ENCODE measurements around the gene ATRIP.

Gene ATRIP

DNA sequence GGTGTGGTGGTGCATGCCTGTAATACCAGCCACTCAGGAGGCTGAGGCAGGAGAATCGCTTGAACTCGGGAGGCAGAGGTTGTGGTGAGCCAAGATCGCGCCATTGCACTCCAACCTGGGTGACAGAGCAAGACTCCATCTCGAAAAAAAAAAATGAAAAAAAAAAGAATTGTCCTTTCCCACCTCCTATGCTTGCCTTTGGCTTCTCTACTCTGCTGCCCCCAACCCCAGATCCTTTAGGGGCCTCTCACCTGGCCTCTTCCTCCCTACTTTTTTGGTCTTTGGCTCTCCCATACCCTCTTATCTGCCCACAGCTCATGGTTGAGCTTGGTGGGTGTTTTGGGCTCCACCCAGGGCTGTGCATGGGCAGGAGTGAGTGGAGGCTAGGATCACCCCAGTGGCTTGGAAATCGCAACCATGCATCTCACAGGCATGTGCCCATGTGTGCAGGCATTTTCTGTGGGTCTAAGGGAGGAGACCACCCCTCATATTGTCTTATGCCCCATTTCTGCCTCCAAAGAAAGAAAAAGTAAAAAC lies 59.5 kb downstream of the ATRIP start:
- no peak for DNase-seq

DNA sequence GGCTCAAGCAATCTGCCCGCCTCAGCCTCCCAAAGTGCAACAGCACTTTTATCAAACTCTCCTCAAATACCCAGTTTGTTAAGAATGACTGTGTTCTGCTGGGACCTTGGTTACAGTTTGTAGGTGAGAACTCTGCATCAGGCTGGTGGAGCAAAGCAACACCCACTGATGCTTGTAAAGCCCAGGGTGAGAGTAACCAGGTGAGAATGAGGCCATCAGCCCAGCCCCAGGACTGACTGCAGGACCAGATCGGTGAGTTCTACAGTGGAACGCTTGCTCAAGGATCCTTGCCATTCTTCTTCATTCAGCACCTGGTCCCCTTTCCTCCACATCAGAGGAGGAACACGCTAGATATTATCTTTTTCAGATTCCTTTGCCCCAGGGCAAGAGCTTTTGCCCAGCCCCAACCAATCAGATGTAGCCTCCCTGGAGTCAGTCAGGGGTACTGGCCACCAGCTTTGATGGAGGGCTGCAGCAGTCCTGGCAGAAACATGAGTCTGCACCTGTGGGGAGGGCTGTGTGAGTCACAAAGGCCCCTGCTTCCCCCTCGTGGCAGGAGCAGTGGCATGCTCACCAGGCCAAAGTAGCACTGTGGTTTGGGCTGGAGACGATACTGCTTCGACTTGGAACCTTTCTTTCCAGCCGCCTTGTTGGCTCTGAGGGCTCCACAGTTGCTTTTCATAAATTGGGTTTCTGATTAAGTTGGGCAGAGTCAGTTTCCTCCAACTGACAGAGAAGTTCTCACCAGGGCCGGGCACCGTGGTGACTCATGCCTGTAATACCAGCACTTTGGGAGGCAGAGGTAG lies 60.9 kb downstream of the ATRIP start:
- DNase-seq: peak; percentile 58

DNA sequence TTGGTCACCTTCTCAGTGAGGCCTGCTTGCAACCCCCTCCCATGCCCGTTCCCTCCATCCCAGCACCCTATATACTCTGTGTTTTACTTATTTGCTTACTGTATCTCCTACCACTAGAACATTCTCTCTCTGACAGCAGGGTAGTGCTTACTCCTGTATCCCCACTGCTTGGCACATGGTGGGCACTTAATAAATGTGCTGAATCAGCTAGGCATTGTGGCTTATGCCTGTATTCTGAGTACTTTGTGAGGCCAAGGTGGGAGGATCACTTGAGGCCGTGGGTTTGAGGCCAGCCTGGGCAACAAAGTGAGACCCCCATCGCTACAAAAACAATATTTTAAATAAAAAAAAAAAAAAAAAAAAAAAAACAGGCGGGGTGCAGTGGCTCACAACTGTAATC lies 65.0 kb downstream of the ATRIP start:
- DNase-seq: no peak

DNA sequence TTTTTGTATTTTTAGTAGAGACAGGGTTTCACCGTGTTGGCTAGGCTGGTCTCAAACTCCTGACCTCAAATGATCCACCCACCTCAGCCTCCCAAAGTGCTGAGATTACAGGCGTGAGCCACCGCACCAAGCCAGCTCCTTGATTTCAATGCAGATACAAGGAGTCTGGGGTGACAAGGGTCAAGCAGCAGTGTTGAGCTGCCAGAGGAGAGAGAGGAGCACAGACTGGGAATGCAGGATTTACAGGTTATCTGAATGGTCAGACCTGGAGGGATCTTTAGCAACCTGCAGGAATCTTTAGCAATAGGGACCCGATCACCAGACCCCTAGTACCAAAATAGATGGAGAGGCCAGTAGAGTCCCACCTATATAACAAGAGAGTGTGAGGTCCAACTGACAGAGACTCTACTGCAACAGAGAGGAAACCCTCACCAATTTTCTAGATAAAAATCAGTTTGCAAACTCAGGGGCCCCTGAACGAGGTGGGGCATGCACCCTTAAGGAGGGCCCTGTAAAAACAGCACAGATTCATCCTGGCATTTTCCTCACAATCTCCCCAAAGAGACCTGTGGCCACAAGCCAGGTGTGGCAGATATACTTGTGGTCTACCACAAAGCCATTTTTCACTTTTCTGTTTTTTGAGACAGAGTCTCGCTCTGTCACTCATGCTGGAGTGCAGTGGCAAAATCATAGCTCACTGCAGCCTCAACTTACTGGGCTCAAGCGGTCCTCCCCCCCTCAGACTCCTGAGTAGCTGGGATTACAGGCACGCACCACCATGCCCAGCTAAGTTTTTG lies 68.1 kb downstream of the ATRIP start:
- no peak for DNase-seq
